ENCODE measurements around the gene DIO3.

Gene DIO3

GRCh38 chr14:101556566-101557320 lies 4.6 kb upstream of the DIO3 start:
- no peak for TF ChIP-seq EZH2phosphoT487 (IDR thresholded peaks at IDR 0.05; ENCODE audit: borderline replicate concordance, low read length)
- no peak for TF ChIP-seq CTCF (IDR thresholded peaks at IDR 0.05; ENCODE audit: low read depth, low read length, poor library complexity, severe bottlenecking)
- Histone ChIP-seq H3K4me1 (ENCODE audit: control insufficient read depth, low read length) (no peaks in the 10 kb centered on the region), H3F3A (ENCODE audit: control insufficient read depth, insufficient read depth) (no peaks in the 10 kb centered on the region), H3K9me2 (replicated peaks; ENCODE audit: control insufficient read depth, low read length) (no peaks in the 10 kb centered on the region), H3K27me3 (ENCODE audit: control insufficient read depth, low read length) (no peaks in the 10 kb centered on the region), H3K9me3 (ENCODE audit: control insufficient read depth, insufficient read depth, low read length) (peaks cover 5% of the 10 kb centered on the region; the same call in 1 of the 2 replicates), H4K20me1 (ENCODE audit: control insufficient read depth, insufficient read depth, low read depth, low read length) (no peaks in the 10 kb centered on the region), H3K4me2 (ENCODE audit: low read length) (no peak overlapping the region), H3K27ac (ENCODE audit: low read depth, low read length) (no peak overlapping the region), H3K36me3 (ENCODE audit: control insufficient read depth, low read length) (no peaks in the 10 kb centered on the region), H3K79me2 (ENCODE audit: control insufficient read depth, low read length) (no peaks in the 10 kb centered on the region), H3K4me3 (ENCODE audit: low read length) (no peak overlapping the region)

DNA sequence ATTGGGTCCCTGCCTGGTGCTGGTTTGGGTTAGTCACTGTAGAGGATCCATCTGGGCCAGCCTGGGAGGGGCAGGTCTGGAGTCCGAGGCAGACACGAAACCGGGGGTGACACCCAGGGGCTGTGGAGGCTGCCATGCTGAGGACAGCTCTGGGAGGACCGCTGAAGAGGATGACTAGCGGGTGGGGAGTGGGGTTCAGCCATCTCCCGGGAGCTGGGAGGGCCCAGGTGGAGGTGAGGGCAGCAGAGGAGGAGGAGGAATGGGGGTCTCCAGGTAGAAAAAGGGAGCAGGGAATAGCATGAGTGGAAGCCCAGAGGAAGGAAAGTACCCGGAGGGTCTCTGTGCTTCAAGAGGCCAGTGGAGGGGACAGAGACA lies 4.0 kb upstream of the DIO3 start:
- Histone ChIP-seq H4K20me1 (ENCODE audit: control insufficient read depth, insufficient read depth, low read depth, low read length) (no peaks in the 10 kb centered on the region), H3K27me3 (ENCODE audit: control insufficient read depth, low read length) (no peaks in the 10 kb centered on the region), H3K79me2 (ENCODE audit: control insufficient read depth, low read length) (no peaks in the 10 kb centered on the region), H3K27ac (ENCODE audit: low read depth, low read length) (no peak overlapping the region), H3K9me3 (ENCODE audit: control insufficient read depth, insufficient read depth, low read length) (peaks cover 11% of the 10 kb centered on the region), H3K4me3 (ENCODE audit: low read length) (no peak overlapping the region), H3F3A (ENCODE audit: control insufficient read depth, insufficient read depth) (no peaks in the 10 kb centered on the region), H3K9me2 (replicated peaks; ENCODE audit: control insufficient read depth, low read length) (no peaks in the 10 kb centered on the region), H3K4me2 (ENCODE audit: low read length) (no peak overlapping the region), H3K36me3 (ENCODE audit: control insufficient read depth, low read length) (no peaks in the 10 kb centered on the region), H3K4me1 (ENCODE audit: control insufficient read depth, low read length) (no peaks in the 10 kb centered on the region)
- TF ChIP-seq EZH2phosphoT487 (IDR thresholded peaks at IDR 0.05; ENCODE audit: borderline replicate concordance, low read length) (no peak), CTCF (IDR thresholded peaks at IDR 0.05; ENCODE audit: low read depth, low read length, poor library complexity, severe bottlenecking) (no peak)

GRCh38 chr14:101557811-101558738 lies 3.2 kb upstream of the DIO3 start:
- Histone ChIP-seq H3K27ac (ENCODE audit: low read depth, low read length) (no peak overlapping the region), H3K4me3 (ENCODE audit: low read length) (no peak overlapping the region), H3K9me3 (ENCODE audit: control insufficient read depth, insufficient read depth, low read length) (peaks cover 18% of the 10 kb centered on the region), H3K79me2 (ENCODE audit: control insufficient read depth, low read length) (no peaks in the 10 kb centered on the region), H3K27me3 (ENCODE audit: control insufficient read depth, low read length) (no peaks in the 10 kb centered on the region), H4K20me1 (ENCODE audit: control insufficient read depth, insufficient read depth, low read depth, low read length) (no peaks in the 10 kb centered on the region), H3K9me2 (replicated peaks; ENCODE audit: control insufficient read depth, low read length) (no peaks in the 10 kb centered on the region), H3K36me3 (ENCODE audit: control insufficient read depth, low read length) (no peaks in the 10 kb centered on the region), H3F3A (ENCODE audit: control insufficient read depth, insufficient read depth) (no peaks in the 10 kb centered on the region), H3K4me1 (ENCODE audit: control insufficient read depth, low read length) (no peaks in the 10 kb centered on the region), H3K4me2 (ENCODE audit: low read length) (no peak overlapping the region)
- TF ChIP-seq EZH2phosphoT487 (IDR thresholded peaks at IDR 0.05; ENCODE audit: borderline replicate concordance, low read length) (no peak), CTCF (IDR thresholded peaks at IDR 0.05; ENCODE audit: low read depth, low read length, poor library complexity, severe bottlenecking) (no peak)
